ENCODE measurements around the gene RPL11.

DNA sequence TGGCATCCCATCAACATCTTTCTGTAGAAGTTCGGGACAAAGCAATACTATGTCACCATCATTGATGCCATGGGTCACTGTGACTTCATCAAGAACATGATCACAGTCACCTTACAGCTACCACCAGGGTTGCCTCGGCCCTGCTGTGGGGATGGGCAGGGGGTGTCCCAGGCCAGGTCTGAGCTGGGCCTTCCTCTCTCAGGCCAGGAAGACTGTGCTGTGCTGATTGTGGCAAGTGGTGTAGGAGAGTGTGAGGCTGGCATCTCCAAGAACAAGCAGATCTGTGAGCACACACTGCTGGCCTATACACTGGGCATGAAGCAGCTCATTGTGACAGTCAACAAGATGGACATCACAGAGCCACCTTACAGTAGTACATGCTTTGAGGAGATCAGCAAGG, 20.9 kb upstream of the RPL11 start:
- TF ChIP-seq, protein P1, sequence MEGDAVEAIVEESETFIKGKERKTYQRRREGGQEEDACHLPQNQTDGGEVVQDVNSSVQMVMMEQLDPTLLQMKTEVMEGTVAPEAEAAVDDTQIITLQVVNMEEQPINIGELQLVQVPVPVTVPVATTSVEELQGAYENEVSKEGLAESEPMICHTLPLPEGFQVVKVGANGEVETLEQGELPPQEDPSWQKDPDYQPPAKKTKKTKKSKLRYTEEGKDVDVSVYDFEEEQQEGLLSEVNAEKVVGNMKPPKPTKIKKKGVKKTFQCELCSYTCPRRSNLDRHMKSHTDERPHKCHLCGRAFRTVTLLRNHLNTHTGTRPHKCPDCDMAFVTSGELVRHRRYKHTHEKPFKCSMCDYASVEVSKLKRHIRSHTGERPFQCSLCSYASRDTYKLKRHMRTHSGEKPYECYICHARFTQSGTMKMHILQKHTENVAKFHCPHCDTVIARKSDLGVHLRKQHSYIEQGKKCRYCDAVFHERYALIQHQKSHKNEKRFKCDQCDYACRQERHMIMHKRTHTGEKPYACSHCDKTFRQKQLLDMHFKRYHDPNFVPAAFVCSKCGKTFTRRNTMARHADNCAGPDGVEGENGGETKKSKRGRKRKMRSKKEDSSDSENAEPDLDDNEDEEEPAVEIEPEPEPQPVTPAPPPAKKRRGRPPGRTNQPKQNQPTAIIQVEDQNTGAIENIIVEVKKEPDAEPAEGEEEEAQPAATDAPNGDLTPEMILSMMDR (IDR thresholded peaks at IDR 0.05; ENCODE audit: low read depth, low read length): no peak
- TF ChIP-seq EZH2phosphoT487 (IDR thresholded peaks at IDR 0.05; ENCODE audit: low read depth): no peak

All from OCI-LY3 (cell line).